CD4-positive, alpha-beta T cell treated with Interleukin-4 for 1 hour (primary cell): ENCODE results near the gene SBNO1.
"Not testable (repeated sequence)": the region's sequence is repeated elsewhere in the genome, so short reads cannot be mapped to it uniquely, and the experiment has no call there.

ENCODE experiments used
- DNase-seq, 2 donors: peaks; one replicate each; pipeline ENCODE4 v3.0.0-alpha.2; 2020 to 2022

SBNO1 gene

GRCh38 chr12:123364532-123365024, at the start of gene SBNO1:
Gene SBNO1, minus strand, starts transcription at chr12:123364847. Its CDS starts 14,406 bp downstream, at chr12:123350441.
- DNase-seq, result peak; percentile 92 to 94

- DNase-seq, result no peak
Measured at GRCh38 chr12:123410041-123410412, 45.4 kb upstream of the SBNO1 start.

- not testable (repeated sequence) for DNase-seq
Measured at GRCh38 chr12:123409284-123410040, 44.8 kb upstream of the SBNO1 start.

- DNase-seq, result not testable (repeated sequence)
Measured at GRCh38 chr12:123408619-123409018, 44.0 kb upstream of the SBNO1 start.

- not testable (repeated sequence) for DNase-seq
Measured at GRCh38 chr12:123407934-123408333, 43.3 kb upstream of the SBNO1 start.

GRCh38 chr12:123407269-123407668, 42.6 kb upstream of the SBNO1 start:
- not testable (repeated sequence) for DNase-seq

GRCh38 chr12:123404581-123404980, 39.9 kb upstream of the SBNO1 start:
- DNase-seq, result no peak

GRCh38 chr12:123401753-123402683, 37.4 kb upstream of the SBNO1 start:
- DNase-seq, result no peak

GRCh38 chr12:123399255-123399617, 34.6 kb upstream of the SBNO1 start:
- no peak for DNase-seq

- DNase-seq, result no peak
Measured at GRCh38 chr12:123398550-123399254, 34.1 kb upstream of the SBNO1 start.

- no peak for DNase-seq
Measured at GRCh38 chr12:123398177-123398549, 33.5 kb upstream of the SBNO1 start.

- no peak for DNase-seq
Measured at GRCh38 chr12:123397400-123397799, 32.8 kb upstream of the SBNO1 start.

- no peak for DNase-seq
Measured at GRCh38 chr12:123396954-123397353, 32.3 kb upstream of the SBNO1 start.

- no peak for DNase-seq
Measured at GRCh38 chr12:123396543-123396942, 31.9 kb upstream of the SBNO1 start.

GRCh38 chr12:123395236-123395635, 30.6 kb upstream of the SBNO1 start:
- DNase-seq, result no peak

- no peak for DNase-seq
Measured at GRCh38 chr12:123393747-123394146, 29.1 kb upstream of the SBNO1 start.

- DNase-seq, result no peak
Measured at GRCh38 chr12:123391546-123392343, 27.1 kb upstream of the SBNO1 start.

- DNase-seq, result no peak
Measured at GRCh38 chr12:123390498-123391426, 26.1 kb upstream of the SBNO1 start.

GRCh38 chr12:123389560-123390351, 25.1 kb upstream of the SBNO1 start:
- DNase-seq, result peak in 1 of 2 donors; percentile 17

GRCh38 chr12:123388951-123389559, 24.4 kb upstream of the SBNO1 start:
- DNase-seq, result no peak
